Erythroblast (primary cell): ENCODE data around the gene CFAP221.

ENCODE experiments used
- GATA1 ChIP-seq: IDR thresholded peaks from 2 replicates; pipeline ENCODE4 v1.6.1; 2011; ENCODE audit warnings: low read depth, mild to moderate bottlenecking, control low read depth, low read length, moderate library complexity
- POLR2A ChIP-seq: IDR thresholded peaks from 2 replicates; pipeline ENCODE4 v1.6.1; 2011; ENCODE audit warnings: mild to moderate bottlenecking, low read length

- TF ChIP-seq POLR2A (no peak), GATA1 (no peak)
Observed at GRCh38 chr2:119694470-119694844, 150.2 kb downstream of the CFAP221 start.
